ENCODE measurements around the gene ZNF625. TPM values are rescaled to one million over a fixed set of nuclear protein-coding genes. Genes with fewer than 3 reads are reported as not detected.

ZNF625 gene
- 1 to 10 TPM; 2.3 to 2.9 TPM for total RNA-seq

- TF ChIP-seq CTCF (IDR thresholded peaks at IDR 0.05) (no peak), POLR2A (IDR thresholded peaks at IDR 0.05) (peak in 2 of 3 donors; percentile 70 to 74)
- ATAC-seq (peak; percentile 97), DNase-seq (peak; percentile 84 to 91 (median 89))
- WGBS, 2 donors: 0 to 1% methylated on average over 15 to 58 of the region's 58 CpGs
- Histone ChIP-seq H3K27me3 (no peaks in the 10 kb centered on the region), H3K27ac (peak within 1 kb of the TSS; percentile 18 to 82 (median 76)), H3K9me3 (no peaks in the 10 kb centered on the region), H3K36me3 (replicated peaks in 1 of 2; ENCODE audit: insufficient read depth in 1 of 2, low read depth in 2 of 2) (no peaks in the 10 kb centered on the region), H3K4me1 (peaks cover 4% of the 10 kb centered on the region), H3K4me3 (peak within 1 kb of the TSS; percentile 76 to 95)
- intact Hi-C loops (cut with DNase I): no loop called here
Observed at GRCh38 chr19:12156223-12157058, at the start of gene ZNF625. Gene ZNF625, minus strand, starts transcription at chr19:12156734. Its CDS starts 176 bp downstream, at chr19:12156558.

GRCh38 chr19:12205296-12205695 lies 48.8 kb upstream of the ZNF625 start:
- Histone ChIP-seq H3K27me3 (no peaks in the 10 kb centered on the region), H3K27ac (no peak overlapping the region), H3K9me3 (peaks cover 0 to 15% (median 0%) of the 10 kb centered on the region in 3 donors), H3K4me3 (no peak overlapping the region), H3K36me3 (replicated peaks in 1 of 2; ENCODE audit: insufficient read depth in 1 of 2, low read depth in 2 of 2) (no peaks in the 10 kb centered on the region), H3K4me1 (no peaks in the 10 kb centered on the region)
- DNase-seq: no peak
- WGBS, 2 donors: 93 to 94% methylated on average over 4 of the region's 4 CpGs
- TF ChIP-seq CTCF (IDR thresholded peaks at IDR 0.05): no peak
- no peak for TF ChIP-seq POLR2A (IDR thresholded peaks at IDR 0.05)
- intact Hi-C loops (cut with DNase I): no loop called here
- no peak for ATAC-seq

- DNase-seq (peak; percentile 25 to 66 (median 49)), ATAC-seq (peak; percentile 48)
- Histone ChIP-seq H3K4me1 (no peaks in the 10 kb centered on the region), H3K27me3 (no peaks in the 10 kb centered on the region), H3K9me3 (no peaks in the 10 kb centered on the region), H3K27ac (no peak overlapping the region), H3K36me3 (replicated peaks in 1 of 2; ENCODE audit: insufficient read depth in 1 of 2, low read depth in 2 of 2) (no peaks in the 10 kb centered on the region), H3K4me3 (no peak overlapping the region)
- TF ChIP-seq POLR2A (IDR thresholded peaks at IDR 0.05) (no peak), CTCF (IDR thresholded peaks at IDR 0.05) (peak in 6 of 7 experiments; percentile 17 to 49 (median 36))
- intact Hi-C loops (cut with DNase I): no loop called here
- WGBS, 2 donors: 28 to 43% methylated on average over 4 of the region's 4 CpGs
Observed at GRCh38 chr19:12202250-12202649, 45.7 kb upstream of the ZNF625 start.

- Histone ChIP-seq H3K27me3 (no peaks in the 10 kb centered on the region), H3K27ac (no peak overlapping the region), H3K9me3 (no peaks in the 10 kb centered on the region), H3K36me3 (replicated peaks in 1 of 2; ENCODE audit: insufficient read depth in 1 of 2, low read depth in 2 of 2) (no peaks in the 10 kb centered on the region), H3K4me3 (no peak overlapping the region), H3K4me1 (peaks cover 8% of the 10 kb centered on the region)
- TF ChIP-seq CTCF (IDR thresholded peaks at IDR 0.05): no peak
- no peak for TF ChIP-seq POLR2A (IDR thresholded peaks at IDR 0.05)
- WGBS, 2 donors: 79 to 92% methylated on average over 3 of the region's 3 CpGs
- ATAC-seq (no peak), DNase-seq (no peak)
- intact Hi-C loops (cut with DNase I): no loop called here
Observed at GRCh38 chr19:12199757-12200419, 43.4 kb upstream of the ZNF625 start.
